Measurements from ENCODE around the gene C19orf47.

- TF ChIP-seq CTCF (IDR thresholded peaks at IDR 0.05), result no peak
- no peak for TF ChIP-seq POLR2A (IDR thresholded peaks at IDR 0.05)
- TF ChIP-seq POLR2AphosphoS5 (IDR thresholded peaks at IDR 0.05), result no peak
- TF ChIP-seq EP300 (IDR thresholded peaks at IDR 0.05; ENCODE audit: low read depth), result no peak
These were observed 64.0 kb downstream of the C19orf47 start for GRCh38 chr19:40284251-40284500.
